ENCODE results near the gene NDUFAF2. TPM values are rescaled to one million over a fixed set of nuclear protein-coding genes. Genes with fewer than 3 reads are reported as not detected.

The NDUFAF2 gene, protein sequence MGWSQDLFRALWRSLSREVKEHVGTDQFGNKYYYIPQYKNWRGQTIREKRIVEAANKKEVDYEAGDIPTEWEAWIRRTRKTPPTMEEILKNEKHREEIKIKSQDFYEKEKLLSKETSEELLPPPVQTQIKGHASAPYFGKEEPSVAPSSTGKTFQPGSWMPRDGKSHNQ
- 1 to 10 TPM; 5.6 to 7.6 (median 7.0) TPM for total RNA-seq
- 16.3 TPM for total RNA-seq (2013)

DNA sequence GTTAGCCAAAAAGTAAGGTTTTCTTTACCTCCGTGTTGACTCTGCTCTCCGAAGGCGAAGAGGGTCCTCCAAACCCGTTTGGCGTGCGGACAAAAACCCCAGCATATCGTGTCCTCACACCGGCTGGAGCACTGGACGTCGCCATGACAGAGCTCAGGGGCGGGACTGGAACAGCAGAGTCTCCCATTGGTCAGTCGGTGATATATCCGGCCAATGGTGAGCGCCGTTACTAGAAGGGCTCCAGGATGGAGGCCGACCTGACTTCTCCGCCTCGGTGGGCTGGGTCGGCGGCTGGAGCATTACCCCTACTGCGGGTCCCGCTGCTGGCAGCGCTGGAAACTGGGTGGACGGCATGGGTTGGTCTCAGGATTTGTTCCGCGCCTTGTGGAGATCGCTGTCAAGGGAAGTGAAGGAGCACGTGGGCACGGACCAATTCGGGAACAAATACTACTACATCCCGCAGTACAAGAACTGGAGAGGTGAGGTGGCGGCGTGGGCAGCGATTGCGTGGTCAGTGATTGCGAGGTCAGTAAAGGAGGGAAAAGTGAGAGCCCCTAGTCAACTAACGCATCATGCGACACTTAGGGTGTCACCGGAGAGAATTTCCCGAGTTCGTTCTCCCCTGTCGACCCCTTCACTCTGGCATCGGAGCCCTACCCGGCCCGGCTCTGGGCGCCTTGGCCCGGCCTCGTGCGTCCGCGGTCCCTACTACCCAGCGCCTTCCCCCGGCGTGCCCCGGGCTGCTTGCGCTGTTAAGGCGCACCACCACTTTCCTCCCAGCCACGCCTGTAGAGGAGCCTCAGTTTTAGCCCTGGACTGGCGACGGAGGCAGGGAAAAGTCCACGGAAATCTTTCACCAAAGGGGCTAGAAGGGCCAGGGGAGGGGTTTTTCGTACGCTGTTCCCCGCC lies at the start of gene NDUFAF2, which contains the start of gene ERCC8:
Gene NDUFAF2, plus strand, starts transcription at position 302 of the 909 bp plus-strand sequence. Its CDS starts 51 bp downstream, at position 353.
Gene ERCC8, minus strand, starts transcription at position 167 of the 909 bp plus-strand sequence. Its CDS starts 62 bp downstream, at position 105.
- whole genome bisulfite sequencing (ENCODE audit: insufficient coverage), result under 1% methylated on average over 62 of the region's 64 CpGs
- Histone ChIP-seq H3K36me3 (ENCODE audit: control insufficient read depth, insufficient read depth, low read length) (no peaks in the 10 kb centered on the region), H3K9me3 (ENCODE audit: control insufficient read depth, insufficient read depth, low read length) (no peaks in the 10 kb centered on the region), H3K4me1 (ENCODE audit: control insufficient read depth, insufficient read depth, low read length) (peaks cover 12% of the 10 kb centered on the region), H3K27ac (ENCODE audit: low read length) (peak within 1 kb of the TSS; percentile 49), H3K27me3 (ENCODE audit: control insufficient read depth, insufficient read depth, low read length) (no peaks in the 10 kb centered on the region), H3K4me3 (ENCODE audit: low read length) (peak within 1 kb of the TSS; percentile 70)
- Mint-ChIP-seq H3K4me1 (peaks cover 10 to 11% of the 10 kb centered on the region in 2 donors), H3K27me3 (ENCODE audit: low read depth in 2 of 2) (no peaks in the 10 kb centered on the region), H3K36me3 (no peaks in the 10 kb centered on the region), H3K4me3 (no peak within 1 kb of the TSS), H3K27ac (no peak within 1 kb of the TSS), H3K9me3 (no peaks in the 10 kb centered on the region)
- intact Hi-C loops (cut with micrococcal nuclease), result loop anchor here (10.0 kb wide), 1 partner anchor 220 kb away; the partner anchor contains the start of gene SMIM15
- peak; percentile 88 to 93 for DNase-seq
- TF ChIP-seq, protein P1, sequence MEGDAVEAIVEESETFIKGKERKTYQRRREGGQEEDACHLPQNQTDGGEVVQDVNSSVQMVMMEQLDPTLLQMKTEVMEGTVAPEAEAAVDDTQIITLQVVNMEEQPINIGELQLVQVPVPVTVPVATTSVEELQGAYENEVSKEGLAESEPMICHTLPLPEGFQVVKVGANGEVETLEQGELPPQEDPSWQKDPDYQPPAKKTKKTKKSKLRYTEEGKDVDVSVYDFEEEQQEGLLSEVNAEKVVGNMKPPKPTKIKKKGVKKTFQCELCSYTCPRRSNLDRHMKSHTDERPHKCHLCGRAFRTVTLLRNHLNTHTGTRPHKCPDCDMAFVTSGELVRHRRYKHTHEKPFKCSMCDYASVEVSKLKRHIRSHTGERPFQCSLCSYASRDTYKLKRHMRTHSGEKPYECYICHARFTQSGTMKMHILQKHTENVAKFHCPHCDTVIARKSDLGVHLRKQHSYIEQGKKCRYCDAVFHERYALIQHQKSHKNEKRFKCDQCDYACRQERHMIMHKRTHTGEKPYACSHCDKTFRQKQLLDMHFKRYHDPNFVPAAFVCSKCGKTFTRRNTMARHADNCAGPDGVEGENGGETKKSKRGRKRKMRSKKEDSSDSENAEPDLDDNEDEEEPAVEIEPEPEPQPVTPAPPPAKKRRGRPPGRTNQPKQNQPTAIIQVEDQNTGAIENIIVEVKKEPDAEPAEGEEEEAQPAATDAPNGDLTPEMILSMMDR (IDR thresholded peaks at IDR 0.05), result no peak
- peak; percentile 98 to 100 (median 99) for ATAC-seq

DNA sequence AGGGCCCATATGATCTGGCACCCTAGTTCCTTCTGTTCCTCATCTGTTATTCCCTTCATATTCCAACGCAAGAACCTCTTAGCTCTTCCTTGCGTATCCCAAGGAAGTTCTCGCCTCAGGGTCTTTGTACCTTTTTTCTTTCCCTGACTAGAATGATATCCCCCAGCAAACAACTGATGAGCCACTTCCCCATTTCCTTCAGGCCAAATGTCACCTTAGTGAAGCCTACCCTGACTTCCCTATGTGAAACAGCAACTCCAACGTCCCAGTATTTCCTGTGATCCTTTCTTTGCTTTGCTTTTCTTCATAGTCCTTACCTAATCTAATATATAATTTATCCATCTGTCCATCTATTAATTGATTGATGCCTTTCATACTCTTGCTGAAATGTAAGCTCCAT lies 48.0 kb upstream of the NDUFAF2 start:
- Histone ChIP-seq H3K4me1 (ENCODE audit: control insufficient read depth, insufficient read depth, low read length) (no peaks in the 10 kb centered on the region), H3K27me3 (ENCODE audit: control insufficient read depth, insufficient read depth, low read length) (no peaks in the 10 kb centered on the region), H3K9me3 (ENCODE audit: control insufficient read depth, insufficient read depth, low read length) (no peaks in the 10 kb centered on the region), H3K27ac (ENCODE audit: low read length) (no peak overlapping the region), H3K4me3 (ENCODE audit: low read length) (no peak overlapping the region), H3K36me3 (ENCODE audit: control insufficient read depth, insufficient read depth, low read length) (peaks cover 10% of the 10 kb centered on the region)
- no peak for ATAC-seq
- H3K36me3 Mint-ChIP-seq, result no peaks in the 10 kb centered on the region
- H3K4me1 Mint-ChIP-seq, result no peaks in the 10 kb centered on the region
- no peak overlapping the region for H3K4me3 Mint-ChIP-seq
- TF ChIP-seq, protein P1 (IDR thresholded peaks at IDR 0.05), result no peak
- no peaks in the 10 kb centered on the region for H3K9me3 Mint-ChIP-seq
- no peak for DNase-seq
- intact Hi-C loops (cut with micrococcal nuclease), result no loop called here
- 92% methylated on average over 4 of the region's 4 CpGs for WGBS (ENCODE audit: insufficient coverage)
- H3K27me3 Mint-ChIP-seq (ENCODE audit: low read depth in 2 of 2), result no peaks in the 10 kb centered on the region
- no peak overlapping the region for H3K27ac Mint-ChIP-seq

DNA sequence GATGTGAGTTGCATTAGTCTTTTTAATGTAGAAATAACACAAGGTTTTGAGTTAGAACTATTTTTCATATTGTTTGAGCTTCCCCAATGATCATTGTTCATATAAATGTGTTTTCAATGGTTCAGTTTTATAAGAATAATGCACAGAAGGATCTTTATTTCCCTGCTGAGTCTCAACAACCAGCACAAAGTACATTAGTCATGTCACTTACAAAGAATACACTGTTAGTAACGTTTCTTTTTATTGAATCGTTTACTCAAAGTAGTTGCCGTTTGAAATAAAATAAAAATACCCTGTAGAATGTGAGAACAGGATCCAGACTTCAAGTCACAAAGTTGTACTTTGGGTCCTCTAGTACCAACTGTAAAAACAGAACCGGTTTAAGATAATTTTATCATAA lies 41.6 kb upstream of the NDUFAF2 start:
- H3K36me3 Mint-ChIP-seq, result no peaks in the 10 kb centered on the region
- Histone ChIP-seq H3K36me3 (ENCODE audit: control insufficient read depth, insufficient read depth, low read length) (peaks cover 2% of the 10 kb centered on the region), H3K27ac (ENCODE audit: low read length) (no peak overlapping the region), H3K27me3 (ENCODE audit: control insufficient read depth, insufficient read depth, low read length) (no peaks in the 10 kb centered on the region), H3K9me3 (ENCODE audit: control insufficient read depth, insufficient read depth, low read length) (no peaks in the 10 kb centered on the region), H3K4me1 (ENCODE audit: control insufficient read depth, insufficient read depth, low read length) (no peaks in the 10 kb centered on the region), H3K4me3 (ENCODE audit: low read length) (no peak overlapping the region)
- H3K4me3 Mint-ChIP-seq, result no peak overlapping the region
- TF ChIP-seq, protein P1 (IDR thresholded peaks at IDR 0.05), result no peak
- no peaks in the 10 kb centered on the region for H3K9me3 Mint-ChIP-seq
- no peak for DNase-seq
- no peaks in the 10 kb centered on the region for H3K4me1 Mint-ChIP-seq
- H3K27ac Mint-ChIP-seq, result no peak overlapping the region
- intact Hi-C loops (cut with micrococcal nuclease), result no loop called here
- 96% methylated on average over 4 of the region's 4 CpGs for WGBS (ENCODE audit: insufficient coverage)
- H3K27me3 Mint-ChIP-seq (ENCODE audit: low read depth in 2 of 2), result no peaks in the 10 kb centered on the region
- ATAC-seq, result no peak

Measured in natural killer cell (primary cell).